CD4-positive, CD25-positive, alpha-beta regulatory T cell (primary cell): ENCODE results near the gene SAMD4B. TPM values are rescaled to one million over a fixed set of nuclear protein-coding genes. Genes with fewer than 3 reads are reported as not detected.
"Not testable (repeated sequence)": the region's sequence is repeated elsewhere in the genome, so short reads cannot be mapped to it uniquely, and the experiment has no call there.

Experiments
- ATAC-seq, 2 donors: fragments of 150-1000 bp; cut with Tn5 transposase; one replicate each; pipeline ENCODE4 v1.10.0; 2021; ENCODE audit warnings: low read depth in 2 of 2, moderate number of reproducible peaks in 2 of 2, moderate library complexity in 1 of 2
- DNase-seq, 3 donors: peaks; one replicate each; pipeline versions ENCODE4 v3.0.0 to v3.0.0-alpha.2; 2012 to 2022; ENCODE audit warnings: mixed read lengths in 1 of 3
- H3K27ac ChIP-seq: one replicate; pipeline ENCODE4 v1.7.0; 2013; ENCODE audit warnings: mild to moderate bottlenecking, low read length; ENCODE audit not compliant: insufficient read depth, poor library complexity, severe bottlenecking
- H3K27me3 ChIP-seq: one replicate; pipeline ENCODE4 v1.7.0; 2013; ENCODE audit warnings: low read length; ENCODE audit not compliant: control insufficient read depth, insufficient read depth
- H3K36me3 ChIP-seq: one replicate; pipeline ENCODE4 v1.7.0; 2013; ENCODE audit warnings: mild to moderate bottlenecking, low read length, moderate library complexity; ENCODE audit not compliant: control insufficient read depth, insufficient read depth
- H3K4me1 ChIP-seq: 2 replicates; pipeline ENCODE4 v1.7.0; 2013; ENCODE audit warnings: mild to moderate bottlenecking, low read length; ENCODE audit not compliant: insufficient read depth, control insufficient read depth, poor library complexity, severe bottlenecking
- H3K4me3 ChIP-seq: one replicate; pipeline ENCODE4 v1.7.0; 2013; ENCODE audit warnings: low read depth, mild to moderate bottlenecking, low read length, moderate library complexity
- H3K9me3 ChIP-seq, 2 experiments: 1 replicate in 1 of 2; 2 replicates in 1 of 2; pipeline ENCODE4 v1.7.0; 2013; ENCODE audit warnings: low read length in 2 of 2, mild to moderate bottlenecking in 1 of 2, moderate library complexity in 1 of 2; ENCODE audit not compliant: control insufficient read depth in 2 of 2
- H3K27ac Mint-ChIP-seq, 3 donors: one replicate each; pipeline ENCODE4 v1.8.0; 2020 to 2022; ENCODE audit warnings: mild to moderate bottlenecking in 3 of 3, mixed read lengths in 3 of 3, moderate library complexity in 2 of 3
- H3K27me3 Mint-ChIP-seq: one replicate; pipeline ENCODE4 v1.8.0; 2022; ENCODE audit warnings: mild to moderate bottlenecking, mixed read lengths
- H3K36me3 Mint-ChIP-seq: one replicate; pipeline ENCODE4 v1.8.0; 2020; ENCODE audit warnings: mixed read lengths
- H3K4me1 Mint-ChIP-seq, 4 donors: one replicate each; pipeline ENCODE4 v1.8.0; 2020 to 2022; ENCODE audit warnings: mixed read lengths in 4 of 4, mild to moderate bottlenecking in 1 of 4
- H3K4me3 Mint-ChIP-seq, 4 donors: one replicate each; pipeline ENCODE4 v1.8.0; 2020 to 2022; ENCODE audit warnings: mild to moderate bottlenecking in 4 of 4, mixed read lengths in 4 of 4, moderate library complexity in 3 of 4
- H3K9me3 Mint-ChIP-seq, 7 donors: one replicate each; pipeline ENCODE4 v1.8.0; 2020 to 2022; ENCODE audit warnings: mixed read lengths in 7 of 7, mild to moderate bottlenecking in 3 of 7, moderate library complexity in 2 of 7
- polyA plus RNA-seq, 4 donors: library from polyadenylated mRNA; unstranded; fragments of 300-500 nt; fragmentation: Illumina TruSeq; gene quantifications; one replicate each; pipeline ENCODE4 v1.2.3, GENCODE V29; 2021
- total RNA-seq: library from RNA; stranded (reverse); gene quantifications from one replicate; pipeline ENCODE4 v1.2.3, GENCODE V29; 2022

Gene SAMD4B
- total and polyA plus RNA-seq, 5 donors from 2014 or later = 5.7 to 78.9 (median 7.1) TPM

DNA sequence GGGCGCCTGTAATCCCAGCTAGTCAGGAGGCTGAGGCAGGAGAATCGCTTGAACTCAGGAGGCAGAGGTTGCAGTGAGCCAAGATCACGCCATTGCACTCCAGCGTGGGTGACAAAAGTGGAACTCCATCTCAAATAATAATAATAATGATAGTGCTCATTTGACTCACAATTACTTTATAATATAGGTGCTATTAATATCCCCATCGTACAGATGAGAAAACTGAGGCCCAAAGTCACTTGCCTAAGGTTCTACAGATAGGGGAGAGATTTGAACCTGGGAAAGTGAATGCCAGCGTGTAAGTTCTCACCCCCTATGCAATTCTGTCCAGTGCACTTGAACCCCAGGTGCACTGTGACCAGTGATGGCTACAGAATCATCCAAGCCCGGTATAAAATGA, 12.3 kb upstream of the SAMD4B start:
- Mint-ChIP-seq H3K4me3 (peak overlapping the region; percentile 50 to 78 (median 70)), H3K27ac (peak overlapping the region in 2 of 3 donors; percentile 17 to 85), H3K4me1 (peaks cover 0 to 88% (median 40%) of the 10 kb centered on the region in 4 donors), H3K36me3 (peaks cover 20% of the 10 kb centered on the region), H3K9me3 (no peaks in the 10 kb centered on the region), H3K27me3 (no peaks in the 10 kb centered on the region)
- ATAC-seq (no peak), DNase-seq (no peak)
- no peak overlapping the region for H3K27ac ChIP-seq
- H3K9me3 ChIP-seq = no peaks in the 10 kb centered on the region
- peaks cover 44% of the 10 kb centered on the region for H3K36me3 ChIP-seq
- no peak overlapping the region for H3K4me3 ChIP-seq
- H3K27me3 ChIP-seq = no peaks in the 10 kb centered on the region
- H3K4me1 ChIP-seq = peaks cover 57% of the 10 kb centered on the region

DNA sequence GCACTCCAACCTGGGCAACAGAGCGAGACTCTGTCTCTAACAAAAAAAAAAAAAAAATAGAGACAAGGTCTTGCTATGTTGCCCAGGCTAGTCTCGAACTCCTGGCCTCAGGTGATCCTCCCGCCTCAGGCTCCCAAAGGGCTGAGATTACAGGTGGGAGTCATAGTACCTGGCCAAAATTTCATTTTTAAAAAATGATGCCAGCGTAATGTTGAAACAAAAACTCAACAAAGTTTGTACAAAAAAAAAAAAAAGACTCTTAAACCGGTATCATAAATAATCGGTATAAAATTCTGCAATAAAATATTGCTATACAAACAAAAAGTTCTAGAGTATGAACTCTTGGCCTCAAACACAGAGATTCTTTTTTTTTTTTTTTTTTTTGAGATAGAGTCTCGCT, 9.9 kb upstream of the SAMD4B start:
- peaks cover 4 to 91% (median 45%) of the 10 kb centered on the region in 4 donors for H3K4me1 Mint-ChIP-seq
- H3K27me3 Mint-ChIP-seq = peaks cover 2% of the 10 kb centered on the region
- no peaks in the 10 kb centered on the region for H3K9me3 Mint-ChIP-seq
- no peaks in the 10 kb centered on the region for H3K27me3 ChIP-seq
- no peak for ATAC-seq
- DNase-seq = no peak
- peak overlapping the region; percentile 71 to 100 (median 99) for H3K4me3 Mint-ChIP-seq
- peaks cover 37% of the 10 kb centered on the region for H3K36me3 ChIP-seq
- no peak overlapping the region for H3K4me3 ChIP-seq
- no peaks in the 10 kb centered on the region for H3K9me3 ChIP-seq
- peak overlapping the region; percentile 14 for H3K27ac ChIP-seq
- H3K4me1 ChIP-seq = peaks cover 72% of the 10 kb centered on the region
- H3K27ac Mint-ChIP-seq = peak overlapping the region in 2 of 3 donors; percentile 80 to 88
- peaks cover 28% of the 10 kb centered on the region for H3K36me3 Mint-ChIP-seq

DNA sequence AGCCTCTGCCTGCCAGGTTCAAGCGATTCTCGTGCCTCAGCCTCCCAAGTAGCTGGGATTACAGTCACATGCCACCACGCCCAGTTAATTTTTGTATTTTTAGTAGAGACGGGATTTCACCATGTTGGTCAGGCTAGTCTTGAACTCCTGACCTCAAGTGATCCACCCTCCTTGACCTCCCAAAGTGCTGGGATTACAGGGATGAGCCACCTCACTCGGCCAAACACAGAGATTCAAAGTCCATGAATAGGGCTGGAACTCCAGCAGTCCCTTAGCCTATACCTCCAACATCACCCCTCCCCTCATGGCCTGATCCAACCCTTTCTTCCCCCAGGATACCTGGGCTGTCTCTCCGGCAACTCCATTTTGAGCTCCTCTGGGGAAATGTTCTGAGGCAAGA, 9.5 kb upstream of the SAMD4B start:
- not testable (repeated sequence) for H3K9me3 ChIP-seq, H3K27me3 Mint-ChIP-seq, DNase-seq, H3K27me3 ChIP-seq, H3K9me3 Mint-ChIP-seq, H3K27ac ChIP-seq, ATAC-seq, H3K4me3 ChIP-seq
- H3K27ac Mint-ChIP-seq = peak overlapping the region; percentile 77 to 88 (median 80)
- Histone ChIP-seq H3K36me3 (peaks cover 33% of the 10 kb centered on the region), H3K4me1 (peaks cover 70% of the 10 kb centered on the region)
- peaks cover 6 to 91% (median 46%) of the 10 kb centered on the region in 4 donors for H3K4me1 Mint-ChIP-seq
- H3K36me3 Mint-ChIP-seq = peaks cover 28% of the 10 kb centered on the region
- H3K4me3 Mint-ChIP-seq = peak overlapping the region; percentile 71 to 100 (median 99)

DNA sequence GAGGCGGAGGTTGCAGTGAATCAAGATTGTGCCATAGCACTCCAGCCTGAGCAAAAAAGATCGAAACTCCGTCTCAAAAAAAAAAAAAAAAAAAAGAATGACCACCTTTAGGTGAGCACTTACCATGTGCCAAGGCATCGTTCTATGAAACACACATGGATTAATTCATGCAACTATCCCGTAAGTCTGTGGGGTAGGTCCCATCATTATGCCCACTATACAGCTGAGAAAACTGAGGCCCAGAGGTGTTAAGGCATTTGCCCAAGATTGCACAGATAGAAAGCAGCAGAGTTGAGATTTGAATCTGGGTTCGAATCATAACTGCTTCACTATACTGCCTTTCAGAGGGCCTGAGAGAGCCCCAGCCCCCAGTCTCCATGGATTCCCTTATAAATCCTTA, 8.7 kb upstream of the SAMD4B start:
- Mint-ChIP-seq H3K27me3 (peaks cover 4% of the 10 kb centered on the region), H3K4me1 (peaks cover 6 to 90% (median 45%) of the 10 kb centered on the region in 4 donors), H3K36me3 (peaks cover 22% of the 10 kb centered on the region), H3K27ac (peak overlapping the region in 2 of 3 donors; percentile 80 to 100), H3K4me3 (peak overlapping the region; percentile 94 to 100 (median 99)), H3K9me3 (no peaks in the 10 kb centered on the region)
- DNase-seq (no peak), ATAC-seq (no peak)
- Histone ChIP-seq H3K9me3 (no peaks in the 10 kb centered on the region), H3K4me3 (peak overlapping the region; percentile 56), H3K27ac (peak overlapping the region; percentile 24), H3K4me1 (peaks cover 68% of the 10 kb centered on the region), H3K27me3 (no peaks in the 10 kb centered on the region), H3K36me3 (peaks cover 29% of the 10 kb centered on the region)

DNA sequence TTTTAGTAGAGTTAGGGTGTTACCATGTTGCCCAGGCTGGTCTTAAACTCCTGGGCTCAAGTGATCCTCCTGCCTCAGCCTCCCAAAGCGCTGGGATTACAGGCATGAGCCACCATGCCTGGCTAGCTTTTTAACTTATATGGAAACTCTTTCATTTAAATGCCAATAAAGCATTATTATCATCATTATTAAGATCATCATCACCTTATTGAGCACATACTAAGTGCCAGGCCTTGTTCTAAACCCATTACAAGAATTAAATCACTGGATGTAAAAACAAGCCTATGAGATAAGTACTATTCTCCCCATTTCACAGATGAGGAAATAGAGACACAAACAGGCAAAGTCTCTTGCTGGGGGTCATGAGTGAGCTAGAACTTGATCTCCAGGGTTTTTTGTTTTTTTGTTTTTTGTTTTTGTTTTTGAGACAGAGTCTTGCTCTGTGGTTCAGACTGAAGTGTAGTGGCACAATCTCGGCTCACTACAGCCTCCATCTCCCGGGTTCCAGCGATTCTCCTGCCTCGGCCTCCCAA, 7.7 kb upstream of the SAMD4B start:
- no peak for ATAC-seq
- Histone ChIP-seq H3K27ac (peak overlapping the region; percentile 88), H3K4me1 (peaks cover 58% of the 10 kb centered on the region), H3K36me3 (peaks cover 19% of the 10 kb centered on the region), H3K27me3 (no peaks in the 10 kb centered on the region), H3K9me3 (no peaks in the 10 kb centered on the region), H3K4me3 (peak overlapping the region; percentile 90)
- Mint-ChIP-seq H3K4me1 (peaks cover 6 to 80% (median 38%) of the 10 kb centered on the region in 4 donors), H3K27ac (peak overlapping the region; percentile 98 to 100 (median 100)), H3K36me3 (peaks cover 16% of the 10 kb centered on the region), H3K4me3 (peak overlapping the region; percentile 94 to 100 (median 99)), H3K27me3 (peaks cover 4% of the 10 kb centered on the region), H3K9me3 (no peaks in the 10 kb centered on the region)
- no peak for DNase-seq

DNA sequence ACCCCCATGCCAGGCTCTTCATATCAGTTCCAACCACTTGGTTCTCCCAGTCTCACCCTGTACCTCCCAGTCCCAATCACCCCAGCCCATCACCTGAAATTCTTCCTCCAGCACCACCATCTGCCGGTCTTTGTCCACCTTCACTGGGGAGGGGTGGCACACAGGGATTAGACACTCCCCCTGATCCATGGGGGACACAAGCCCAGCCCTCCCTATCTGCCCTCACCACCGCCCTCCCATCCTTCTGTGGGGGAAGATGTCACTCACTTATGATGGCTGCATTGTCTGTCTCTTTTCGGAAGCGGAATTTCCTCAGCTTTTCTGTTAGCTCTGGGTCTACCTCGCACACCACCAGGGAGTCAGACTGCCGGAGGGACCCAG, 7.1 kb upstream of the SAMD4B start:
- H3K27ac Mint-ChIP-seq = peak overlapping the region; percentile 98 to 100 (median 100)
- peak overlapping the region; percentile 94 to 100 (median 99) for H3K4me3 Mint-ChIP-seq
- H3K4me1 Mint-ChIP-seq = peaks cover 6 to 80% (median 38%) of the 10 kb centered on the region in 4 donors
- H3K27me3 ChIP-seq = no peaks in the 10 kb centered on the region
- peak overlapping the region; percentile 90 for H3K4me3 ChIP-seq
- H3K27ac ChIP-seq = peak overlapping the region; percentile 88
- H3K36me3 ChIP-seq = peaks cover 15% of the 10 kb centered on the region
- H3K36me3 Mint-ChIP-seq = peaks cover 16% of the 10 kb centered on the region
- peaks cover 57% of the 10 kb centered on the region for H3K4me1 ChIP-seq
- peak; percentile 23 to 25 for ATAC-seq
- no peaks in the 10 kb centered on the region for H3K9me3 ChIP-seq
- no peaks in the 10 kb centered on the region for H3K9me3 Mint-ChIP-seq
- peaks cover 4% of the 10 kb centered on the region for H3K27me3 Mint-ChIP-seq
- peak in 2 of 3 donors; percentile 24 to 49 for DNase-seq

DNA sequence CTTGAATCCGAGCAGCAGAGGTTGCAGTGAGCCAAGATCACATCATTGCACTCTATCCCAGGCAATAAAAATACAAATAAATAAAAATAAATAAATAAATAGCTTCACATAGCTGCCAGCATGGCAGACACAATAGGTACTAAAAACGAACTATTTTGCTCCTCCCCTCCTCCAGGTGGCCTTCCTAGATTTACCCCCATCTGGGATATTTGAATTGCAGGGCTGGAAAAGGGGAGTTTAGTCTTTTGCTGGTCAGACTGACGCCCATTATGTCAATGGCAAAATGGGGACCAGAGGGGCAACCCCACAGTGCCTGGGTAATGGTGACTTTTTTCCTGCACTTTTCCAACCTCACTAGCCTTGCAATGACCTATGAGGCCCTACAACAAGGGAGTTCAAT, 5.7 kb upstream of the SAMD4B start:
- peak overlapping the region; percentile 98 to 100 (median 100) for H3K27ac Mint-ChIP-seq

DNA sequence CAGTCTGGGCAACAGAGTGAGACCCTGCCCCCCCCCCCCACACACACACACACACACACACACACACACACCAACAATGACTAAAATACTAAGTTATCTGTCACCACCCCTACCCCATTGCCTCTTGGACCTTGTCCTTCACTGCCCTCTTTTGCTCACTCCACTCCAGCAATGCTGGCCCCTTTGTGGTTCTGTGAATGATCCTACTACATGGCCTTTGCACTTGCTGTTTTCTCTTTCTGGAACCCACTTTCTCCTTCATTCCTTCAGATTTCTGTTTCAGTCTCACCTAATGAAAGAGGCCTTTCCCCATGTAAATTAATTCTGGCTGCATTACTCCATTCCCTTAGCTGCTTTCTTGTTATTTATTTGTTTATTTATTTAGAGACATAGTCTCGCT, 2.5 kb upstream of the SAMD4B start:
- ATAC-seq = no peak
- H3K27ac Mint-ChIP-seq = peak overlapping the region in 2 of 3 donors; percentile 91 to 94
- H3K9me3 ChIP-seq = no peaks in the 10 kb centered on the region
- no peak overlapping the region for H3K4me3 ChIP-seq
- no peak overlapping the region for H3K27ac ChIP-seq
- no peaks in the 10 kb centered on the region for H3K27me3 ChIP-seq
- DNase-seq = no peak
- no peaks in the 10 kb centered on the region for H3K9me3 Mint-ChIP-seq
- H3K4me3 Mint-ChIP-seq = peak overlapping the region; percentile 81 to 100 (median 96)
- H3K36me3 Mint-ChIP-seq = peaks cover 14% of the 10 kb centered on the region
- peaks cover 7% of the 10 kb centered on the region for H3K27me3 Mint-ChIP-seq
- H3K4me1 ChIP-seq = peaks cover 52% of the 10 kb centered on the region
- peaks cover 6 to 74% (median 47%) of the 10 kb centered on the region in 4 donors for H3K4me1 Mint-ChIP-seq
- no peaks in the 10 kb centered on the region for H3K36me3 ChIP-seq

More for the DNA sequence above, 5.7 kb upstream of the SAMD4B start:
- H3K9me3 ChIP-seq = no peaks in the 10 kb centered on the region
- Mint-ChIP-seq H3K4me1 (peaks cover 6 to 80% (median 39%) of the 10 kb centered on the region in 4 donors), H3K9me3 (no peaks in the 10 kb centered on the region), H3K36me3 (peaks cover 11% of the 10 kb centered on the region), H3K27me3 (peaks cover 4% of the 10 kb centered on the region), H3K4me3 (peak overlapping the region; percentile 94 to 100 (median 99))
- peaks cover 57% of the 10 kb centered on the region for H3K4me1 ChIP-seq
- no peak overlapping the region for H3K4me3 ChIP-seq
- peak overlapping the region; percentile 88 for H3K27ac ChIP-seq
- no peak for DNase-seq
- H3K27me3 ChIP-seq = no peaks in the 10 kb centered on the region
- no peak for ATAC-seq
- H3K36me3 ChIP-seq = peaks cover 4% of the 10 kb centered on the region
